ENCODE measurements around the gene VAV2.

The VAV2 gene

GRCh38 chr9:133717113-133718031, 274.8 kb downstream of the VAV2 start:
- DNase-seq, result no peak

DNA sequence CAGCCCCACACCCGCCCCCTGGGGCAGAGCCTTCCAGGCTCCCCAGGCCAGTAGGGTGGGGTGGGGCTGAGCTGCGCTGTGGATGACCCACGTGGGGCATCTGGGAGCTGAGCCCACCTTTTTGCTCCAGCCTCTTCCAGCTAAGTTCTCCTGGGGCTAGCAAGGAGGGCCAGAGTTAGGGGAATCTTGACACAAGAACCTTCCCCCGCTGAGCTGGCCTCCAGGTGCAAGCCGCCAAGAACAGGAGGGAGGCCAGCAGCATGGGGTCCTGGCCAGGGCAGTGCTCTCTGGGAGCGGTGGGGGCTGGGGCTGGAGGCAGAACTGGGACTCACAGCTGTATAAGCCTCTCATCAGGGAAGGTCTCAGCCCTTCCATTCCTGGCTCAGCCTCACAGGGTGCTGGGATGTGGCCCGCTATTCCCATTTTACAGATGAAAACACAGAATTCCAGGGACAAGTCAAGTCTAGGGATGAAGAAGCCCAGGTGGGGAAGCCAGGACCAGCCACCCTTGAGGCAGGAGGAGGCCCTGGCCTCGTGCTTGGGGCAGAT, 275.5 kb downstream of the VAV2 start:
- no peak for DNase-seq

- peak; percentile 36 for DNase-seq
Observed at GRCh38 chr9:133715866-133716563, 276.1 kb downstream of the VAV2 start.

DNA sequence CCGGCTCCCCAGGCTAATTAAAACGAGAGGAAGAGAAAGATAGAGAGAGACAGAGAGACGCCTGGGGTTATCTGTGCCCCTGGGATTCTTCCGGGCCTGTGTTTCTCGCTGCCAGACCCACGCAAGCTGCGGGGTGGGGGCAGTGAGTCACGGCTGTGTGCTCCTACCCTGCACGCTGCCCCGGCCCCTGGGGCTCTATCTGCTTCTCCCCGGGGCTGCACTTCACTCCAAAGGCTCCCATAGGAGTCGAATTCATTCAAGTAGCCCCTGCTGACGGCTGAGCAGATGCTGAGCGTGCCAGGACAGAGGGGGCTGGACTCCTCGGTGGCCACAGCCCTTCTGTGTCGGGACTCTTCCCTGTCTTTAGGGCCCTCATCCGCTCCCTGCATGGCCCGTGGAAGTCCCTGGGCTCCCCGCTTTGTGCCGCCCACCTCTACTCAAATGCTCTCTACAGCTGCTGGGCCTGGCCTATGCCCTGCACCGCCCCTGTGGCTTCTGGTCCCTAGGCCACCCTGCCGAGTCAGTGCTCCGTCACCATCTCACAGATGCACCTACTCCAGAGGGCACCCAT, 276.7 kb downstream of the VAV2 start:
- DNase-seq, result peak; percentile 67

DNA sequence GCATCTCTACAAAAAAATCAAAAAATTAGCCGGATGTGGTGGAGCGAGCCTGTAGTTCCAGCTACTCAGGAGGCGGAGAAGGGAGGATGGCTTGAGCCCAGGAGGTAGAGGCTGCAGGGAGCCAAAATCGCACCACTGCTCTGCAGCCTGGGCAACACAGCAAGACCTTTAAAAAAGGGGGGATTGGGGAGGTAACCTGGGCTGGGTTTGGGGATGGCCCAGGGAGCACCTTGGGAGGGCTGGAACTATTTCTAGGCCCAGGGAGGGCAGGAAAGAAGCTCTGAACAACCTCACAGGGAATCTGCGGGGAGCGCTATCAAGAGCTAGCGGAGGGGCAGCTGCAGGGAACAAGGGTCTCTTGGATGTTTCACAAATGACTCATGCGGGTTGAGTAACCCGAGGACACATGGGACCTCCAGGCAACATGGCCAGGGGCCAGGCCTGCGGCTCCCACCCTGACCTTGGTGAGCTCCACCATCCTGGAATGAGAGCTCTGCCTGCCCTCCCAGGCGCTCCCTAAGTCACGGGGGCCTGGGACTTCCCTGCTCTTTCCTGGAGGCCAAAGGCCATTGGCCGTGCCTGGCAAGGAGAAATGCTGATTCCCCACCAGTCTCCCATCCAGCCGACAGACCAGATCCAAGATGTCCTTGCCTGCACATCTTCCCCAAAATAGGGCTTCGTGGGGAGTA, 277.4 kb downstream of the VAV2 start:
- DNase-seq, result peak; percentile 87

DNA sequence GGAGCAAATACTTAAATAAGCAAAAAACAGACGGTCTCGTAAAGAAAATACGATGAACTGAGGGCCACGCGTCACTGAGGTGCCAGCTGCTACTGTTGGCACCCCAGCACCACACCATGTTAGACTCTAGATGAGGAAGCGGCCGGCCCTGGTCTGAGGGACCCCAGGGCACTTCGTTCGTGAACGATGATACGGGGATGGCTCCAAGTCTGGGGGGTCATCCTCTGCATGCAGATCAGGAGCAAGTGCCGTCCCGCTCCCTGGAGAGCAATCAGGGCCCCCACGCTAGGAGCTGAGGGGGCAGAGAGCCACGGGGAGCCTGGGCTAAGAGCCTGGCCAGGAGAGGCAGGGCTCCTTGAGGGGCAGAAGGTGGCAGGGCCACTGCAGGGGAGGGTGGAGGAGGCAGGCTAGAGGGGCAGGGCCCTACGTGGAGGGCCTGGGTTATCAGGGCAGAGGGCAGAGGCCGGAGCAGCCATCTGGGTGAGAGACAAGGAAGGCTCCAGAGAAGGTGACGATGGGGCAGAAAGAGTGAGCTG, 278.1 kb downstream of the VAV2 start:
- no peak for DNase-seq

GRCh38 chr9:133713150-133713959, 278.8 kb downstream of the VAV2 start:
- DNase-seq, result no peak

GRCh38 chr9:133712221-133713100, 279.7 kb downstream of the VAV2 start:
- no peak for DNase-seq
